NT2/D1 (cell line): ENCODE data around the gene ELOVL2.
A peak's percentile ranks its signal among the peaks of the same experiment; 100 is the strongest.

ENCODE experiments used
- DNase-seq: peaks from one replicate; pipeline ENCODE4 v3.0.0-alpha.2; 2011; ENCODE audit warnings: low read depth, low spot score
- H3K27me3 ChIP-seq: 2 replicates; pipeline ENCODE4 v1.6.0; 2011; ENCODE audit warnings: mild to moderate bottlenecking; ENCODE audit not compliant: insufficient read length, insufficient read depth
- H3K36me3 ChIP-seq: 2 replicates; pipeline ENCODE4 v1.6.1; 2011; ENCODE audit warnings: mild to moderate bottlenecking, low read length, mixed read lengths; ENCODE audit not compliant: insufficient read depth, insufficient read length
- H3K4me1 ChIP-seq: 2 replicates; pipeline ENCODE4 v1.5.1; 2011; ENCODE audit not compliant: insufficient read depth, insufficient read length
- H3K4me3 ChIP-seq: 2 replicates; pipeline ENCODE4 v1.5.1; 2011; ENCODE audit warnings: low read depth; ENCODE audit not compliant: insufficient read length
- H3K9ac ChIP-seq: 2 replicates; pipeline ENCODE4 v1.6.0; 2011; ENCODE audit warnings: low read depth; ENCODE audit not compliant: insufficient read length
- H3K9me3 ChIP-seq: 2 replicates; pipeline ENCODE4 v1.5.1; 2011; ENCODE audit warnings: mild to moderate bottlenecking, low read length; ENCODE audit not compliant: insufficient read depth
- SUZ12 ChIP-seq: IDR thresholded peaks from 2 replicates; pipeline ENCODE4 v1.6.1; 2011; ENCODE audit not compliant: insufficient read length, insufficient read depth; ENCODE audit errors: extremely low read depth
- YY1 ChIP-seq: IDR thresholded peaks from 2 replicates; pipeline ENCODE4 v1.6.1; 2011; ENCODE audit not compliant: insufficient read length, insufficient read depth
- ZNF274 ChIP-seq: IDR thresholded peaks from 2 replicates; pipeline ENCODE4 v1.6.1; 2011; ENCODE audit warnings: mild to moderate bottlenecking, low read depth, low read length

ELOVL2 gene

DNA sequence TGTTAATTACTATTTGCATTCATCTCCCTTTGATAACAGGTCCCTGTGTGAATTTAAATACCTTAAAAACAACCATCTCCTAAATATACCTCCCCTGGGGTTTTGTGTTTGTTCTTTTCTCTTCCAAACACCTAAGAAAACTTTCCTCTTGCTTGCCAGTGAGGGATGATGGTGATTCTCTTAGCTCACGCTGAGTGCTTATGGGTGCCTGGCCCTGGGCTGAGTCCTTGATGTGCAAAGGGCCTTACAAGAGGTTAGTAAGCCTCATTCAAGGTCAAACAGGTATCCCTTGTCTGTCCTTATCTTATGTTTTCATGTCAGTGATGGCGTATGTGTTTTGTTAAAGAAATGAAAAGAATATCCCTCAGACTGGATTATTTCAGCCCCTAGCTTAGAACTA lies 81.0 kb downstream of the ELOVL2 start:
- TF ChIP-seq YY1 = no peak
- H3K4me1 ChIP-seq = no peaks in the 10 kb centered on the region
- no peak for DNase-seq
- no peaks in the 10 kb centered on the region for H3K27me3 ChIP-seq
- no peak overlapping the region for H3K4me3 ChIP-seq
- no peak overlapping the region for H3K9ac ChIP-seq
- no peaks in the 10 kb centered on the region for H3K36me3 ChIP-seq
- peaks cover 13% of the 10 kb centered on the region for H3K9me3 ChIP-seq

DNA sequence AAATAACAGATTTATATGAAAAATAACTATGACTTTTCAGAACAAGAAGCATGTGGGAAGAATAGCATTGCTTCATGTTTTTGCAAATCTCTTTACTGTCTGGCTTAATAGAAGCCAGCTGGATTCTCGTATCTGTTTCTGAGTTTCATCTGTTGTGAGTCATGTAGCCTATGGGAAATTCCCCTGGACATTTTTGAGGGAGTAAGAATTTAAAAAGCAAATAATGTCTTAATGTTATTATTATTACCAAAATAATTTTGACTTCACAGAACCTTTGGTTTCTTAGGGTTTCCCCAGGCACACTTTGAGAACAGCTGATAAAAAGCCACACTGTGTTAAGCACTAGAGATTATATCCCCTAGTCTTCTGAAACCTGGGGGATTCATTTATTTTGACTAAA lies 81.4 kb downstream of the ELOVL2 start:
- Histone ChIP-seq H3K4me1 (no peaks in the 10 kb centered on the region), H3K9me3 (peaks cover 13% of the 10 kb centered on the region), H3K9ac (no peak overlapping the region), H3K36me3 (no peaks in the 10 kb centered on the region), H3K4me3 (no peak overlapping the region), H3K27me3 (no peaks in the 10 kb centered on the region)
- no peak for TF ChIP-seq SUZ12
- no peak for TF ChIP-seq YY1
- no peak for DNase-seq

DNA sequence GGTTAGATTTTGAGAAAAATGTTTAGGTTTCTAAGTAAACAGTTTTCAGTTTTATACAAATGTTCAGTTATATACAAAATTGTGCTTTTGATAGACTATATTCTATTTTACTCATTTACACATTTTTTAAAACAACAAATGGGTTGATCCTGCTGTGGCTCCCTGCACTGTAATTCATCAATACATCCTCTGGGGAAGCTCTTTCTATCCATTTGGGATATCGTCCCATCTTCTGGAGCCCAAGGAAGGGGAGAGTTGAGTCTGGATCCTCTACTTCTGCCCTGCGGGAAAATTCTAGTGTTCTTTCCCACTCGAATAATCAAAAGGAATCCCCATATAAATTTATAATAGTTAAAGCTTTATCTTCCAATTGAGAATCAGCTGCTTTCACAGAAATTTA lies 82.3 kb downstream of the ELOVL2 start:
- no peaks in the 10 kb centered on the region for H3K27me3 ChIP-seq
- DNase-seq = no peak

DNA sequence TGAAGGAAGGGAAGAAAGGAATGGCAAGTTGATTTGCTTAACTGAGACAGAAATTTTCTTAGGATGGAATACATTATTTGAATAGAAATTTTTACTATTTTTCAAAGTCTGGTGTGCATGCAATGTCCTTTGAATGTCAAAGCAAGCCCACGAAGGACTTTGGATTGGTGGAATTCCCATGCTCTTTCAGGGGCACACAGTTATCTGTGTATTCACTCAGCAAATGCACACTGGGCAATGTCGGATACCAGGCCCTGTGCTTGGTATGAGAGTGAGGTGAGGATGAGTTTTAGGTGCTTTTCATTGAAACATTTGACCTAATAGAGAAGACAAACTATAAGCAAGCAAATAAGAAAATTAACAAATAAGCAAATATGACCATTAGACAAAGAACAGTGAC lies 83.9 kb downstream of the ELOVL2 start:
- no peaks in the 10 kb centered on the region for H3K9me3 ChIP-seq
- H3K9ac ChIP-seq = no peak overlapping the region
- H3K4me3 ChIP-seq = no peak overlapping the region
- H3K27me3 ChIP-seq = no peaks in the 10 kb centered on the region
- no peaks in the 10 kb centered on the region for H3K4me1 ChIP-seq
- no peaks in the 10 kb centered on the region for H3K36me3 ChIP-seq
- TF ChIP-seq SUZ12 (no peak), YY1 (no peak), ZNF274 (no peak)
- DNase-seq = no peak

More for the DNA sequence above, 82.3 kb downstream of the ELOVL2 start:
- TF ChIP-seq YY1 (no peak), ZNF274 (no peak), SUZ12 (no peak)
- H3K36me3 ChIP-seq = no peaks in the 10 kb centered on the region
- no peak overlapping the region for H3K4me3 ChIP-seq
- H3K9me3 ChIP-seq = peaks cover 13% of the 10 kb centered on the region
- H3K9ac ChIP-seq = no peak overlapping the region
- H3K4me1 ChIP-seq = no peaks in the 10 kb centered on the region

DNA sequence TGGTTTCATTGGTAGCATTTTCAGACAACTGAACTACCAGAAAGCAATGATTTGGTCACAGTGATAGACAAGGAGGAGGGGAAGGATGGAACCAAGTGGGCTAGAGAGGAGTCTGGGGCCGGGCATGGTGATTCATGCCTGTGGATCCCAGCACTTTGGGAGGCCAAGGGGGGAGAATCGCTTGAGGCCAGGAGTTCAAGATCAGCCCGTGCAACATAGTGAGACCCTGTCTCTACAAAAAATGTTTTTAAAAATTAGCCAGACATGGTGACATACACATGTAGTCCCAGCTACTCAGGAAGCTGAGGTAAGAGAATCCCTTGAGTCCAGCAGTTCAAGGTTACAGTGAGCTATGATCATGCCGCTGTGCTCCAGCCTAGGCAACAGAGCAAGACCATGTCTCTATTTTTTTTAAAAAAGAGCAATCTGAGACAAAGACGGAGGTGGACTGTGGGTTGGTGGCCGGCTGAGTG lies 86.7 kb downstream of the ELOVL2 start:
- Histone ChIP-seq H3K36me3 (no peaks in the 10 kb centered on the region), H3K9ac (no peak overlapping the region), H3K4me1 (no peaks in the 10 kb centered on the region), H3K27me3 (no peaks in the 10 kb centered on the region), H3K9me3 (no peaks in the 10 kb centered on the region), H3K4me3 (no peak overlapping the region)
- TF ChIP-seq SUZ12 (no peak), YY1 (no peak), ZNF274 (no peak)
- no peak for DNase-seq

DNA sequence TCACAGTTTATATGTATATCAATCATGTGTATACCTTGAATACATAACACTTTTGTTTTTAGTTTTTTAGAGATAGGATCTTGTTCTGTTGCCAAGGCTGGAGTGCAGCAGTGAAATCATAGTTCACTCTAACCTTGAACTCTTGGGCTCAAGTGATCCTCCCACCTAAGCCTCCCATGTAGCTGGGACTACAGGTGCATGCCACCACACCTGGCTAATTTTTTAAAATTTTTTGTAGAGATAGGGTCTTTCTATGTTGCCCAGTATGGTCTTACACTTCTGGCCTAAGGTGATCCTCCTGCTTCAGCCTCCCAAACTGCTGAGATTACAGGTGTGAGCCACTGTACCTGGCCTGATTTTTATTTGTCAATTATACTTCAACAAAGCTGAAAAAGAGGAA lies 87.3 kb downstream of the ELOVL2 start:
- Histone ChIP-seq H3K27me3 (no peaks in the 10 kb centered on the region), H3K4me3 (no peak overlapping the region), H3K4me1 (no peaks in the 10 kb centered on the region), H3K9ac (no peak overlapping the region), H3K9me3 (no peaks in the 10 kb centered on the region), H3K36me3 (no peaks in the 10 kb centered on the region)
- no peak for TF ChIP-seq ZNF274
- TF ChIP-seq YY1 = no peak
- TF ChIP-seq SUZ12 = no peak
- DNase-seq = no peak

DNA sequence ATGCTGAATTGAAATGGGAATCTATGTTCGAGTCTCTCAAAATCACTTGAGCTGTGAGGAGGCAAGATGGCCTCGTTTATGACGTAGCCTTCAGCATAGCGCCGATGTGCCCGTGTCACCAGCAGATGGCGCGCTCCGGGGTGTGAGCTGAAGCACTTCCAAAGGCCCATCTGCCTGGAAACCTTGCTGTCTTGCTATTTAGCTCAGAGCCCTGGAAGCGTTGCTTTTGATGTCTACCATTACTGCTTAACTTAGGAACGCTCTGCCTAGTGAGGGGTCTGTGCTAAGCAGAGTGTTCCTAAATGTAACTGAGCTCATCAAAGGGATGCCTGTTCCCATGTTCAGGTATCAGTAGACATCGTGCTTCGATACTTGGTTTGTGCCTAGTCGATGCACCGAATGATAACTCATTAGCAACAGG lies 89.5 kb downstream of the ELOVL2 start:
- Histone ChIP-seq H3K9me3 (no peaks in the 10 kb centered on the region), H3K27me3 (no peaks in the 10 kb centered on the region), H3K4me3 (no peak overlapping the region), H3K36me3 (no peaks in the 10 kb centered on the region), H3K4me1 (no peaks in the 10 kb centered on the region), H3K9ac (no peak overlapping the region)
- no peak for TF ChIP-seq SUZ12
- TF ChIP-seq ZNF274 = no peak
- TF ChIP-seq YY1 = peak; percentile 19
- peak; percentile 69 for DNase-seq

DNA sequence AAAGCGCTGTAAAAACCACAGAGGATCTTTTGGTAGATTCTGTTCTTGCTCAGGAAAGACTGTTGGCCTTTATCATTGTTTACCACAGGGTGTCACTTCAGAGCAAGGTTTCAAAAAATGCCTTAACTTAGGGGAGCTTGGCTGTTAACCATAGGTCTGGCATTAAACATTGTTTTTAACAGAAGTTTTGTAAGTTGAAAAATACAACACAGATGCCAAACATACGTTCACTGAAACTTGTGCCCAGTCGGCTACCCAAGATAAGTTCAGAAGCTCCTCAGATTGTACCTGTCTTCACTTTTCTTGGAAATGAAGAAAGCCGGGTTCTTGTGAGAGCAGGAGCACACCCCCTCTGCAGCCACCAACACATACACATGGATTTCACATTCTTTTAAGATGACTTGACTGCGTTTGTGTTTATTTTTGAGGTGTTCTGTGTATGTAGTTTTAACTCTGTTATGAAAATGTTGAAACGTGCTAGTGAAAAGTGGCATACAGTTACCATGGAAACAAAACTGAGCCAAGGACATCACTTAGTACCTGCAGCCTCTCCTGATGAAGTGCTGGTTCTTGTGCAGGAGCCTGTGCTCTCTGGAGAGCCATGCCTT lies 92.3 kb downstream of the ELOVL2 start:
- H3K4me3 ChIP-seq = no peak overlapping the region
- no peaks in the 10 kb centered on the region for H3K36me3 ChIP-seq
- TF ChIP-seq SUZ12 (no peak), ZNF274 (no peak), YY1 (no peak)
- H3K4me1 ChIP-seq = no peaks in the 10 kb centered on the region
- no peaks in the 10 kb centered on the region; the same call in 1 of the 2 replicates for H3K9me3 ChIP-seq
- no peaks in the 10 kb centered on the region for H3K27me3 ChIP-seq
- no peak overlapping the region for H3K9ac ChIP-seq
- no peak for DNase-seq
